Stimulated activated CD8-positive, alpha-beta memory T cell treated with anti-CD3 and anti-CD28 coated beads, Interleukin-2, amount 100 ng/mL, for 48 hours (primary cell): Measurements from ENCODE around the gene CPT1A.
"Not testable (repeated sequence)": the region's sequence is repeated elsewhere in the genome, so short reads cannot be mapped to it uniquely, and the experiment has no call there.

Experiments used
- DNase-seq, 2 donors: peaks; one replicate each; pipeline ENCODE4 v3.0.0-alpha.2; 2020; ENCODE audit warnings: low read depth in 2 of 2

The CPT1A gene

GRCh38 chr11:68841718-68842426, at the start of gene CPT1A:
TSS of gene CPT1A (minus strand) at chr11:68841916. CDS start at chr11:68815474, 26,442 bp downstream.
- DNase-seq, result peak; percentile 62 to 66

DNA sequence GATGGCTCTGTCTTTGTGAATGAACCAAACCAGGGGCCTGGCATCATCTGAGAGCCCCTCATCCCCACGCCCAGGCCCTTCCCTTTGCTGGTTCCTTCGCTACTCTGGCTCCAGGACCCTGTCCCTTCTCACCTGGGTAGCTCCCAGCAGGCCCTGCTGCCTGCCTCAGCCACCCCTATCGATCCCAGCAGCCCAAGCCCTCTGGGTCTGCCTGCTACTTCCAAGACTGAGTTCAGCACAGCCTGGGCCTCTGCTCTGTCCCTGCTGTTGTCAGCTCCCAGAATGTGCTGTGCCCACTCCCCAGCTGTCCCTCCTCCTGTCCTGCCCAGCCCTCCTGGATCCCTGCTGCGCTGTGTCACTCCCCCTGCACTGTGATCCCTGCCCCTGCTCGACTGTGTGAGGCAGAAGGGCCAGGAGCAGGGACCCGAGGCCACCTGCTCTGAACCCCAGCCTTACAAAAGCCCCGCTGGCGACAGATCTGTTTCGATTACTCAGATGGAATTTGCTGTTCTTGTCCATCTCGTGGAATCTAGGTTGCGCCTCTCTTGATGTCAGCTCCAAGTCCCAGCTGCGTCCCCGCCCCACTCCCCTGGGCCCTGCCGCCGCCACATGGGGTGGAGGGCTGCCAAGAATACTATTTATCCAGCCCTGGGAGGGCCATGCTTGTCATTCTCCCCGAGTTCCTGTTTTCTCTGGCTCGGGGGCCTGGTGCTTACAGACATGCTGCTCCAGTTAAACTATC, 48.9 kb upstream of the CPT1A start:
- no peak for DNase-seq

DNA sequence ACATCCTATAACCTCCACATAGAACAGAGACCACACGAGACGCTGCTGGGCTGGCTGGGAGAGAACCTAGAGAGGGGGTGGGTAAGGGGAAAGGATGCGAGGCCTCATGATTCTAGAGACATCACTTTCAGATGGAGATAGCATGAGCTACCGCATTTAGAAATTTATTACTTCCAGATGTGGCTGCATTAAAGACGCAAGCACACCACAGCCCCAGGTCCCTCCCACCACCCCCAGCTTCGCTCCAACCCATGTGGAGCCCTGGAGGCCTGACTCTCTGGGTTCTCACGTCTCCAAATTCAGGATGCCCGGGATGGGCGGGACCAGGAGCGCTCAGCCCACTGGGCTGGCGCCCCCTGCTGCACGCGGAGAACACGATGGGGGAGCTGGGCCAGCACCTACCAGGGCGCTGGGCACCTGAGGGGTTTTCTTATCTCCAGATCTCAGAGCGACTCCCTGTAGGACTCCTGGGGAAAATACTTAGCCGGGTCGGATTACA, 48.3 kb upstream of the CPT1A start:
- DNase-seq, result peak in 1 of 2 donors; percentile 4

DNA sequence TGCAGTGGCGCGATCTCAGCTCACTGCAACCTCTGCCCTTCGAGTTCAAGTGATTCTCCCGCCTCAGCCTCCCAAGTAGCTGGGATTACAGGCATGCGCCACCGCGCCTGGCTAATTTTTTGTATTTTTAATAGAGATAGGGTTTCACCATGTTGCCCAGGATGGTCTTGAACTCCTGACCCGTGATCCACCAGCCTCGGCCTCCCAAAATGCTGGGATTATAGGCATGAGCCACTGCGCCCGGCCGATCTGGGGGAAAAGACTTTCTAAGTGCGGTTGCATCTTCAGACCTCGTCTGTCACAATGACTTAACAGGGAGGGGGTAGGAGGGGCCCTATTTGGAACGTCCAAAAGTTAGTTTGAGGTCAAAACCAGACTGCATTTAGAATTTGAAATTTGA, 43.1 kb upstream of the CPT1A start:
- not testable (repeated sequence) for DNase-seq

DNA sequence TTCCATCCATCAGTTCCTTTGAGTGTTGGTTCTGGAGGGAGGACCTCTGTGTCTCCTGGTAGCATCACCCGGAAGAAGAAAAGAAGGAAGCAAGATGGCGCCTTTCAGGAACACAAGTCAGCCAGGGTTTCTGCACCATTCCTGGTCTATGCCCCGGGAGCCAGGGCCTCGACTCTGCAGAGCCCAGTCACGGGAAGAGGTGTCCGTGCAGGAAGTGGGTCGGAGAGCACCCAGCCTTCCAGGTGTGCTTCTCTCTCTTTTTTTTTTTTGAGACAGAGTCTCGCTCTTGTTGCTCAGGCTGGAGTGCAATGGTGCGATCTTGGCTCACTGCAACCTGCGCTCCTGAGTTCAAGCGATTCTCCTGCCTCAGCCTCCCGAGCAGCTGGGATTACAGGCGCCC, 40.7 kb upstream of the CPT1A start:
- DNase-seq, result no peak

- DNase-seq, result no peak
These were observed 39.6 kb upstream of the CPT1A start for GRCh38 chr11:68881320-68881719.

DNA sequence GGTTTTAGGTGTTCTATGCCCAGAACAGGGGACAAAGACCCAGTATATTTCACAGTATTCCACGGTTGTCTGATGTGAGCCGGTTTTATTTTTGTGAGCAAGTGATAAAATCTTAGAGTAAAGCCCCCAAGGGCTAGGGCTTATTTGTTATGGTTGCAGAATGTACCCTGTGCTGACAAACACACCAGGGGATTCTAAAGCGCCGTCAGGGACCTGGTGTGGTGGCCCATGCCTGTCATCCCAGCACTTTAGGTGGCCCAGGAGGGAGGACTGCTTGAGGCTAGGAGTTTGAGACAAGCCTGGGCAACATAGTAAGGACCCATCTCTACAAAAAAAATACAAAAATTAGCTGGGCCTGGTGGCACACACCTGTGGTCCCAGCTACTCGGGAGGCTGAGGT, 39.1 kb upstream of the CPT1A start:
- DNase-seq, result no peak

DNA sequence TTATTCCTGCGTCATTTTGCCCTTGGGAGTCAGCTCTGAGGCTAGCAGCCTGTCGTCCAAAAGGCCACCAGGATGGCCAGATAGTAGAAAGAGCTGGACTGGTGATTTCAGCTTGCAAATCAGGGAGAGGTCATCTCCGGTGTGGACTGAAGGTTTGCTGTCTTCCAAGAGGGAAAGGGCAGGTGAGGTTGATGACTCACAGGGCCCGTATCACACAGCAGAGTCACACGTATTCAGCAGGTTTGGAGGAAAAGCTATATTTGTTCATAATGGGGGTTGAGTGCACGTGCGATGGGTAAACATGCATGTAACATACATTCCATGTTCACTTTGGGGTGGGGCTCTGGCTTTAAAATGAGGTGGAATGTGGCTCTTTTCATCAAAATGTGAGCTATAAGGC, 36.3 kb upstream of the CPT1A start:
- DNase-seq, result no peak

GRCh38 chr11:68872216-68873003, 30.7 kb upstream of the CPT1A start:
- no peak for DNase-seq

DNA sequence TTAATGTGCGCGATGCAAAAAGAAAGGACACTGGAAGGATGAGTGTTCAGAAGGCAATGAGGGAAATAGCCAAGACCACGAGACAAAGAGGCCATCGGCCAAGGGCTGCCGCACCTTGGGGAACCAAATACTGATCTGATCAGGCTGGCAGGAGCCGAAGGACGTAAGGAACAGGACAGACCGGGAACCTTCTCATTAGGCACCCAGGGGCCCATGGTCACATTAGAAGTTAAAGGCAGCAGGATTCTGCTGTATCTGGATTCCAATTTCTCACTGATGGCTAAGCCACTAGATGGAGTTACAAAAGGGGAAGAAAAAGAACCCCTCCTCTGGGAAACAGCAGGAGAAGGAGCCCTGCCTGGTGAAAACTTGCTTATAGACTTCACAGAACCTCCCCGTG, 28.8 kb upstream of the CPT1A start:
- DNase-seq, result no peak

- no peak for DNase-seq
These were observed 26.6 kb upstream of the CPT1A start for GRCh38 chr11:68868221-68868835.

- no peak for DNase-seq
These were observed 25.4 kb upstream of the CPT1A start for GRCh38 chr11:68867066-68867465.

DNA sequence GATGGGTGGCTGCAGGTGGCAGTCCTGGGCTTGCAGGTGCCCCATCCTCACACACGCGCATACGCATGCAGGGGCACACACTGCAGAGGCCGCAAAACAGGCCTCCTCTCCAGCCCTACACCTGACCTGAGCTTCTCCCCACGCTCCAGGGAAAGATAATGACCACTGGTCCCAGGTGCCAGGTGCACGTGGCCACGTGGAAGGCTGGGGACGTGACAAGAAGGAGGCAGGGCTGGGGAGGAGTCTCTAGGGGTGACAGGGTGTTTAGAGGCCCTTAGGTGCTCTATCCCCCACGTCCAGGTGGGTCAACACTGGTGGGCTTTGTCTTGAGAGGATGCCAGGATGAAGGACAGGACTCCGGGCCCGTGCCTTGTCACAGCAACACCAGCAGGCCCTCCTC, 23.5 kb upstream of the CPT1A start:
- DNase-seq, result no peak

DNA sequence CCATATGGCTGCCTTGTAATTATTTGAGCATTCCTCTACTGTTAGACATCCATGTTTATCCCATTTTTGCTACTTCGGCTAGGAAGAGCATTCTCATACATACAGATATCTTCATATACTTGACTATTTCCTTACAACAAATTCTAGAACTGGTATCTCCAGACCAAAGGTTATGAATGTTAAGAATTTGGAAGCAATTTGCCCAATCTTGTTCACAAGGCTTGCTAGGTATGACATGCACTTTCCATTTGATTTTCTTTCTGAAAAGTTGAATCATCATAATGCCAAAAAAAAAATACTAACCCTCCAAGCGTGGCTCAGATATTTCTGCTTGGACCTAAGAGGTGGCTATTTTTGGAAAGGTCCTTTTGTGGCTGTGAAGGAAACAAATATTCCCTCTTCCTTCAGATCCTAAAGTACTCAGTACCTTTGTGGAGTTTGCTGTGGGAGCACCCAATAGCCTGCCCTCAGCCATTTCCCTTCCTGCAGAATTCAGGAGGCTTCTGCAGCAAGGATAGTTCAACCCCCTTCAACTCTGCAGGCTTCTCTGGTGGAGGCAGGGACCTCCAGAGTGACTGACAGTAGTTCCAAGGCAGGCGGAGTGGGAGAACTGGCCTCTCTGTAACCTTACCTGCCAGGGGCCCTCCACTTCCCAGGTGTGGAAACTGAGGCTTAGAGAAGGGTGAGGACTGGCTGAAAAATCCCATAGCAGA, 22.0 kb upstream of the CPT1A start:
- DNase-seq, result no peak

GRCh38 chr11:68862421-68862820, 20.7 kb upstream of the CPT1A start:
- no peak for DNase-seq

DNA sequence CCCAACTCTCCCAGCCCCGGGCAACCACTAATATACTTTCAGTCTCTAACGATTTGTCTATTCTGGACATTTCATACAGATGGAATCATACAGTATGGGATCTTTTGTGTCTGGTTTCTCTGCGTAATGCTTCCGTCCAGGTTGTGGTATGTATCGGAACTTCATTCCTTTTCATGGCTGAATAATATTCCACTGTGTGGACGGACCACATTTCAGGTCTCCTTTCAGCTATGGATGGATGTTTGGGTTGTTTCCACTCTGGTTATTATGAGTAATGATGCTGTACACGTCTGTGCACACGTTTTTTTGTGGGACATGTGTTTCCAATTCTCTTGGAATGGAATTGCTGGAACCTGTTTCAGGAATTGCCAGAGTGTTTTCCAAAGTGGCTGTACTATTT, 17.4 kb upstream of the CPT1A start:
- no peak for DNase-seq

- no peak for DNase-seq
These were observed 15.4 kb upstream of the CPT1A start for GRCh38 chr11:68857037-68857586.

DNA sequence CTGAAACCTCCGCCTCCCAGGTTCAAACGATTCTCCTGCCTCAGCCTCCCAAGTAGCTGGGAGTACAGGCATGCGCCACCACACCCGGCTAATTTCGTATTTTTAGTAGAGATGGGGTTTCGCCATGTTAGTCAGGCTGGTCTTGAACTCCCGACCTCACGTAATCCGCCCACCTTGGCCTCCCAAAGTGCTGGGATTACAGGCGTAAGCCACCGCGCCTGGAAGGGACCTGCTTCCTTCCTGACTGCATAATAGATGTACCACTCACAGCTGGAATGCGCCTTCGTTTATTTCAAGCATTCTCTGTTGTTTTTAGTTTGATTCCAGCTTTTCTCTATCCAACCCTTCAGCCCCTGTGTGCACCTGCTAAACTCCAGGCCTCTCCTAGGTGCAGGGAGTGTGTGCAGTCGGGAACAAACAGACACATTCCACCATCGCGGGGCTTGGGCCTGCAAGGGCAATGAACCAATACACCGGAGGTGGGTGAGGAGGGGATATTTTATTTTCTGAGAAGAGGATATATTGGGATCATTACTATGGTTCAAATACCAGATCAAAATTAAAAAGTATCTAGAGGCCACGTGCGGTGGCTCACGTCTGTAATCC, 14.8 kb upstream of the CPT1A start:
- DNase-seq, result not testable (repeated sequence)

DNA sequence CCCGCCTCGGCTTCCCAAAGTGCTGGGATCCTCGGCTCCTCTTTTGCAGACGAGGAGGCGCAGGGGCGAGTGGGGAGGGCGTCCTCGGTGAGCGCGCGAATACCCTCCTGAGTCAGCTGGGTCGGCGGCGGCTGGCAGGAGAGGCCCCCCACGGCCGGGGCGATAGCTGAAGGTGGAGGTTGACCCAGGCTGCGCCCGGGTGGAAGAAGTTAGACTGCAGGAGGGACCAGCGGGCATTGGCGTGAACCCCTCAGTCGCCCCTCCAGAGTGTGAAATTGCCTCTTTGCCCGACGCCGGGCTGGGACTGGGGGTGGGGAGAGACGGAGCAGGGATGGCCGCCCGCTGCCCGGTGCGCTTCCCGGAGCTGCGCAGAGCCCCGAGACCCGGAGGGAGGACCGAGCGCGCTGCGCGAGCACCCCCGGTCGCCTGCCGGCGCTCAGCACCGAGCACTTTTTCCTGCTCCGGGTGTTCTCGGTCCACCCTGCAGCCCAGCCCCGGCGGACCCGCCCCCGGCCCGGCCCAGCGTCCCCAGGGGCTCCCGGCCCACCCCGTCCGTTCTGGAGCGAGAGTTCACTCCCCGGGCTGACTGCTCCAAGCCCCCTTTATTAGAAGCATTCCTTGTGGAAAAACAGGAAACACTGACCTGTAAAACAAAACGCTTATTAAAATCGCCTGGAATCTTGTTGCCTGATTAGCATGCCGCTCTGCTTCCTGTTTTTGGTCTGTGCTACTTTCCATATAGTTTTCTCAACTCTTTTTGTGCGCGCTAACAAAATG, 13.7 kb upstream of the CPT1A start:
- no peak for DNase-seq
